ENCODE data around the gene PXK.
A peak's percentile ranks its signal among the peaks of the same experiment; 100 is the strongest.

- TF ChIP-seq CTCF (IDR thresholded peaks at IDR 0.05) (peak; percentile 23 to 71 (median 60)), POLR2A (IDR thresholded peaks at IDR 0.05) (no peak)
These were observed 32.7 kb upstream of the PXK start for GRCh38 chr3:58299839-58300516.
